ENCODE results near the gene ATRX.
"Not testable (repeated sequence)": the region's sequence is repeated elsewhere in the genome, so short reads cannot be mapped to it uniquely, and the experiment has no call there.

ATRX gene

GRCh38 chrX:77785486-77786364, at the start of gene ATRX:
Gene ATRX (minus strand): TSS chrX:77786216. CDS start chrX:77786001, 215 bp downstream.
- Histone ChIP-seq H3K9me3 (ENCODE audit: control insufficient read depth, low read length) (no peaks in the 10 kb centered on the region), H3K4me2 (ENCODE audit: low read length) (peak within 1 kb of the TSS; percentile 66), H3K36me3 (ENCODE audit: control insufficient read depth, insufficient read depth, low read length) (no peaks in the 10 kb centered on the region), H3K4me1 (no peaks in the 10 kb centered on the region), H3K4me3 (ENCODE audit: low read depth, low read length) (peak within 1 kb of the TSS; percentile 74), H3K79me2 (peaks cover 14% of the 10 kb centered on the region), H3K27ac (peak within 1 kb of the TSS; percentile 86), H3K9ac (no peak within 1 kb of the TSS), H3K27me3 (ENCODE audit: control insufficient read depth, insufficient read depth, low read length) (no peaks in the 10 kb centered on the region), H2AFZ (peak within 1 kb of the TSS; percentile 68)
- no peak for TF ChIP-seq CTCF (IDR thresholded peaks at IDR 0.05)

GRCh38 chrX:77831544-77831943, 45.5 kb upstream of the ATRX start:
- H3K27me3 ChIP-seq (ENCODE audit: control insufficient read depth, insufficient read depth, low read length); H3K4me2 ChIP-seq (ENCODE audit: low read length); H3K9ac ChIP-seq; H3K27ac ChIP-seq; H2AFZ ChIP-seq; H3K4me3 ChIP-seq (ENCODE audit: low read depth, low read length); H3K9me3 ChIP-seq (ENCODE audit: control insufficient read depth, low read length); H3K79me2 ChIP-seq; H3K4me1 ChIP-seq; H3K36me3 ChIP-seq (ENCODE audit: control insufficient read depth, insufficient read depth, low read length): not testable (repeated sequence)

- H3K4me2 ChIP-seq (ENCODE audit: low read length); H3K4me1 ChIP-seq; H3K9ac ChIP-seq; H3K36me3 ChIP-seq (ENCODE audit: control insufficient read depth, insufficient read depth, low read length); H3K9me3 ChIP-seq (ENCODE audit: control insufficient read depth, low read length); H3K27ac ChIP-seq; H2AFZ ChIP-seq; H3K27me3 ChIP-seq (ENCODE audit: control insufficient read depth, insufficient read depth, low read length); H3K4me3 ChIP-seq (ENCODE audit: low read depth, low read length); H3K79me2 ChIP-seq: not testable (repeated sequence)
Observed at GRCh38 chrX:77821989-77822388, 36.0 kb upstream of the ATRX start.

- Histone ChIP-seq H3K27ac (no peak overlapping the region), H3K4me1 (no peaks in the 10 kb centered on the region), H3K27me3 (ENCODE audit: control insufficient read depth, insufficient read depth, low read length) (no peaks in the 10 kb centered on the region), H3K4me3 (ENCODE audit: low read depth, low read length) (no peak overlapping the region), H3K9me3 (ENCODE audit: control insufficient read depth, low read length) (no peaks in the 10 kb centered on the region), H3K79me2 (no peaks in the 10 kb centered on the region), H2AFZ (no peak overlapping the region), H3K36me3 (ENCODE audit: control insufficient read depth, insufficient read depth, low read length) (no peaks in the 10 kb centered on the region), H3K4me2 (ENCODE audit: low read length) (no peak overlapping the region), H3K9ac (no peak overlapping the region)
- TF ChIP-seq CTCF (IDR thresholded peaks at IDR 0.05): no peak
Observed at GRCh38 chrX:77820091-77820727, 34.2 kb upstream of the ATRX start.

- Histone ChIP-seq H3K9ac (no peak overlapping the region), H2AFZ (no peak overlapping the region), H3K27me3 (ENCODE audit: control insufficient read depth, insufficient read depth, low read length) (no peaks in the 10 kb centered on the region), H3K4me1 (no peaks in the 10 kb centered on the region), H3K9me3 (ENCODE audit: control insufficient read depth, low read length) (no peaks in the 10 kb centered on the region), H3K36me3 (ENCODE audit: control insufficient read depth, insufficient read depth, low read length) (no peaks in the 10 kb centered on the region), H3K4me2 (ENCODE audit: low read length) (no peak overlapping the region), H3K27ac (no peak overlapping the region), H3K4me3 (ENCODE audit: low read depth, low read length) (no peak overlapping the region), H3K79me2 (no peaks in the 10 kb centered on the region)
- no peak for TF ChIP-seq CTCF (IDR thresholded peaks at IDR 0.05)
Observed at GRCh38 chrX:77814210-77814609, 28.2 kb upstream of the ATRX start.
